Lower leg skin (tissue), 4 donors: ENCODE data around the gene SLC5A4. TPM values are rescaled to one million over a fixed set of nuclear protein-coding genes. Genes with fewer than 3 reads are reported as not detected.
"Not testable (repeated sequence)": the region's sequence is repeated elsewhere in the genome, so short reads cannot be mapped to it uniquely, and the experiment has no call there.

Experiments
- DNase-seq, 2 donors: peaks; one replicate each; pipeline ENCODE4 v3.0.0-alpha.2; 2019; ENCODE audit warnings: low spot score in 2 of 2
- H3K4me3 ChIP-seq: fragments of 200-600 bp; sonication (generic); 2 replicates; pipeline ENCODE4 v1.5.1; 2017; ENCODE audit warnings: mild to moderate bottlenecking, low read depth; ENCODE audit not compliant: poor library complexity, severe bottlenecking
- POLR2A ChIP-seq, 2 donors: fragments of 450-650 bp; IDR thresholded peaks; one replicate each; pipeline ENCODE4 v1.6.1; 2016 to 2017; ENCODE audit warnings: antibody characterized with exemption in 2 of 2, mild to moderate bottlenecking in 1 of 2, moderate library complexity in 1 of 2
- WGBS, 2 donors: methylation state at CpG; one replicate each; pipeline ENCODE4 v1.1.5; 2018; 5-methylcytosine and 5-hydroxymethylcytosine counted together
- intact Hi-C: fragments of 100-400 bp; cut with DNase I; formaldehyde crosslinking; loops from one replicate; pipeline ENCODE4 v1.15.0; 2023; ENCODE audit warnings: low total_unique reads
- total RNA-seq, 4 donors: library from RNA; depleted of rRNA; stranded (reverse); fragments of >200 nt; gene quantifications; one replicate each; pipeline ENCODE4 v1.1.0, GENCODE V29; 2016
- TF ChIP-seq, protein P1 (sequence below), 3 donors: fragments of 450-650 bp; IDR thresholded peaks; one replicate each; pipeline ENCODE4 v1.5.1; 2016; ENCODE audit warnings: antibody characterized with exemption in 3 of 3, mild to moderate bottlenecking in 3 of 3, moderate library complexity in 2 of 3

SLC5A4 gene
- not detected for total RNA-seq

DNA sequence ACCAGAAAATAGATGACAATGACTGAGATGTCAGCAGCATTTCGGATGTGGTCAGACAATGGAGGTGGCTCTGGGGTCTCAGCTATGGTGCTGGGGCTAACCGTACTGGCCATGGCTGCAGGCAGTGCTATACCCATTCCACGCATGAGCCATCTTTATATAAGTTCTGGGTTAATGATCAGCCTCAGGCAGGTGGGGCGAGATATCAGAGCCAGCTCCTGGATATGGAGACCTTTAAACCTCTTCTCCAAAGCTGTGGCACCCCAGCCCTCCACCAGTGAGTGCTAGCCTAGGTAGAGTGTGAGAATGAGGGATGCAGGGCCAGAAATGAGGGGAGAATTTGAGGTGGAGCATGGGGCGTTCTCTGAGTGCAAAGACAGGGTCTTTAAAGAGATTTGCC lies at the start of gene SLC5A4:
SLC5A4 (minus strand) TSS at position 131 of the 400 bp plus-strand sequence; CDS start at position 113, 18 bp downstream.
- no peak within 1 kb of the TSS for H3K4me3 ChIP-seq
- DNase-seq = no peak
- intact Hi-C loops = no loop called here
- no peak for TF ChIP-seq POLR2A (IDR thresholded peaks at IDR 0.05)
- TF ChIP-seq, protein P1, sequence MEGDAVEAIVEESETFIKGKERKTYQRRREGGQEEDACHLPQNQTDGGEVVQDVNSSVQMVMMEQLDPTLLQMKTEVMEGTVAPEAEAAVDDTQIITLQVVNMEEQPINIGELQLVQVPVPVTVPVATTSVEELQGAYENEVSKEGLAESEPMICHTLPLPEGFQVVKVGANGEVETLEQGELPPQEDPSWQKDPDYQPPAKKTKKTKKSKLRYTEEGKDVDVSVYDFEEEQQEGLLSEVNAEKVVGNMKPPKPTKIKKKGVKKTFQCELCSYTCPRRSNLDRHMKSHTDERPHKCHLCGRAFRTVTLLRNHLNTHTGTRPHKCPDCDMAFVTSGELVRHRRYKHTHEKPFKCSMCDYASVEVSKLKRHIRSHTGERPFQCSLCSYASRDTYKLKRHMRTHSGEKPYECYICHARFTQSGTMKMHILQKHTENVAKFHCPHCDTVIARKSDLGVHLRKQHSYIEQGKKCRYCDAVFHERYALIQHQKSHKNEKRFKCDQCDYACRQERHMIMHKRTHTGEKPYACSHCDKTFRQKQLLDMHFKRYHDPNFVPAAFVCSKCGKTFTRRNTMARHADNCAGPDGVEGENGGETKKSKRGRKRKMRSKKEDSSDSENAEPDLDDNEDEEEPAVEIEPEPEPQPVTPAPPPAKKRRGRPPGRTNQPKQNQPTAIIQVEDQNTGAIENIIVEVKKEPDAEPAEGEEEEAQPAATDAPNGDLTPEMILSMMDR (IDR thresholded peaks at IDR 0.05) = no peak
- WGBS, 2 donors = 81 to 85% methylated on average over 5 of the region's 5 CpGs

DNA sequence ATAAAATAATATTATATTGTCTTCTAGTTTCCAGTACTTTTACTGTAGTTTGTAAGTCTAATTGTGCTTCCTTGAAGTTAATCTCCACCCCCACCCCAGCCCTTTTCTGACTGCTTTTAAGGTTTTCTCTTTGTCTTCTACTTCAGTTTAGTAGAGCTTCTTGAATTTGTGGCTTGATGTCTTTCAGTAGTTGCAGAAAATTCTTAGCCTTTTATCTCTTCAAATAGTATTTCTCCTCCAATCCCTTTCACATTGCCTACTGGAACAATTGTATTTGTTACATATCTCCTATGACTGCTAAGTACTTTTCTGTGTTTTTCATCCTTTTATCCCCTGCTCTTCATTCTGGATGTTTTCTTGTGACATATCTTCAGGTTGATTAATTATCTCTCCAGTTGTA lies 38.8 kb upstream of the SLC5A4 start:
- H3K4me3 ChIP-seq, DNase-seq, intact Hi-C loops: not testable (repeated sequence)

DNA sequence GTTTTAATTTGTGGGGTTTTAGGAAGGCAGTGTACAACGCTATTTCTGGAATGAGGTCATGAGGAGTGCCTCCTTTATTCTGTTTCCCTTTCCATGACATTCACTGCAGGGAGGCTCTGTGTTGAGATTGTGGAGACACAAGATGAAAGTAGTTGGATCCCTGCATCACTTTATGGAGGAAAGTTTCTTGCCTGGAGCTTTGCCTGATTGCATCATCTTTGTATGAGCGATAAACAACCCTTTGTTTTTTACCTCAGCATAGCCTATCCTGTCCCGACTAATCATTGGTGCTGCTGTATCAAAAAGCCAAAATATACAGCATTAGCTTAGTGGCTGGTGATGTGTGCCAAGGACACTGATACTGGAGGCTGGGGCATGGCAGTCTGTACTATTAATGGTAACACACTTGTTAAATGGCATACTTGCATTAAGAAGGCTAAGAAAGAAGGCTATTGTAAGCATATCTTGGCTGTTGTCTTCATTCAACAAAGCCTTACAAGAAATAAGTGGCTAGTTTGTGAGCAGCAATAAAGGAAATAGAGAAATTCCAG lies 31.2 kb upstream of the SLC5A4 start:
- intact Hi-C loops = no loop called here
- DNase-seq = no peak
- no peak overlapping the region for H3K4me3 ChIP-seq
- TF ChIP-seq, protein P1 (IDR thresholded peaks at IDR 0.05) = no peak
- no peak for TF ChIP-seq POLR2A (IDR thresholded peaks at IDR 0.05)
- 76 to 87% methylated on average over 3 of the region's 3 CpGs for WGBS, 2 donors

- no peak for TF ChIP-seq POLR2A (IDR thresholded peaks at IDR 0.05)
- TF ChIP-seq, protein P1 (IDR thresholded peaks at IDR 0.05) = no peak
- WGBS, 2 donors = 6 to 15% methylated on average over 11 of the region's 11 CpGs
- no peak for DNase-seq
- no peak overlapping the region for H3K4me3 ChIP-seq
- intact Hi-C loops = no loop called here
Observed at GRCh38 chr22:32281072-32281471, 25.9 kb upstream of the SLC5A4 start.

DNA sequence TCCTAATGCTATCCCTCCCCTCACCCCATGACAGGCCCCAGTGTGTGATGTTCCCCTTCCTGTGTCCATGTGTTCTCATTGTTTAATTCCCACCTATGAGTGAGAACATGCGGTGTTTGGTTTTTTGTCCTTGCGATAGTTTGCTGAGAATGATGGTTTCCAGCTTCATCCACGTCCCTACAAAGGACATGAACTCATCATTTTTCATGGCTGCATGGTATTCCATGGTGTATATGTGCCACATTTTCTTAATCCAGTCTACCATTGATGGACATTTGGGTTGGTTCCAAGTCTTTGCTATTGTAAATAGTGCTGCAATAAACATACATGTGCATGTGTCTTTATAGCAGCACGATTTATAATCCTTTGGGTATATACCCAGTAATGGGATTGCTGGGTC lies 20.2 kb upstream of the SLC5A4 start:
- DNase-seq, intact Hi-C loops, H3K4me3 ChIP-seq: not testable (repeated sequence)
- 93 to 95% methylated on average over 4 of the region's 4 CpGs for WGBS, 2 donors

DNA sequence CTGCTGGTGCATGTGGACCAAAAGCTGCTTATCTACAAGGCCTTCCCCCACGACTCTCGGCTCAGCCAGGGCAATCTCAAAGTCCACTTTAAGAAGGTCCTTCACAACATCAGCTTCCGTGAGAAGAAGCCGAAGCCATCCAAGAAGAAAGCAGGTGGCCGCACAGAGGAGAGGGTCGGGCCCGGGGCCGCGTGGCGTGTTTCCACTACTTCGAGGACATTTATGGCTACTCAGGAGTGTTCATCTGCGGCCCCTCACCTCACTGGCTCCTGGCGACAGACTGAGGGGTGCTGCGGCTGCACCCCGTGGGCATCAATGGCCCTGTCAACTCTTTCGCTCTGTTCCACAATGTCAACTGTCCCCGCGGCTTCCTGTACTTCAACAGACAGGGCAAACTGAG lies 16.2 kb upstream of the SLC5A4 start:
- TF ChIP-seq, protein P1 (IDR thresholded peaks at IDR 0.05) = no peak
- DNase-seq = no peak

DNA sequence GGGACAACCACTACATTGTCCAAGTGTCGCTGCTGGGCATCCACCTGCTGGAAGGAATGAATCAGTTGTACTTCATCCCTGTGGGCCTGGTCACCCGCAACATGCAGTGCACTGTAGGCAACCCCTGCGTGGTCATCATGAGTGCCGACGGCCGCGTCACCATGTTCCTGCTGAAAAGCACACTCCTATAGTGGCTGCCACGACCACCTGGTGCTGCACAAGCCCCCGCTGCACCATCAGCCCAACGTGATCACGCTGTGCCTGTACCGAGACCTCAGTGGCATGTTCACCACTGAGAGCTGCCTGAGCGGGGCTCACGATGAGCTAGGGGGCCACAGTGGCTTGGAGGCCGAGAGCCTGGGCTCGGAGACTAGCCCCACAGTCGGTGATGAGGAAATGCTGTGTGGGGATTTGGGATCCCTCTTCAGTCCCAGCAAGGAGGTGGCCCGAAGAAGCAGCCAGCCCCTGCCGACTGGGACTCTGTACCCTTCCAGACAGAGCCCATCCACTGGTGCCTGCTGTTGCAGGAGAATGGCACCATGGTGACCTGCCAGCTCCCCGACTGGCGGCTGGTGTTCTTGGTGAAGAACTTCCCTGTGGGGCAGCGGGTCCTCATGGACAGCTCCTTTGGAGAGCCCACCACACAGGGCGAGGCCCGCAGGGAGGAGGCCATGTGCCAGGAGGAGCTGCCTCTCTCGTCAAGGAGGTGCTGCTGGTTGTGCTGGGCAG lies 15.7 kb upstream of the SLC5A4 start:
- no peak for DNase-seq
- H3K4me3 ChIP-seq = no peak overlapping the region
- intact Hi-C loops = no loop called here
- 88% methylated on average over 22 to 23 of the region's 25 CpGs for whole genome bisulfite sequencing, 2 donors
- no peak for TF ChIP-seq POLR2A (IDR thresholded peaks at IDR 0.05)
- TF ChIP-seq, protein P1 (IDR thresholded peaks at IDR 0.05) = no peak

More for the DNA sequence above, 16.2 kb upstream of the SLC5A4 start:
- 90 to 95% methylated on average over 18 of the region's 18 CpGs for WGBS, 2 donors
- no peak overlapping the region for H3K4me3 ChIP-seq
- intact Hi-C loops = no loop called here
